HEK293T (cell line): Measurements from ENCODE around the gene MYOZ2.

Source experiments
- ELF4 ChIP-seq: fragments of 450-650 bp; IDR thresholded peaks from 2 replicates; pipeline ENCODE4 v1.6.1; 2017; ENCODE audit warnings: antibody characterized with exemption
- FOXK2 ChIP-seq: fragments of 450-650 bp; IDR thresholded peaks from 2 replicates; pipeline ENCODE4 v1.6.1; 2016; ENCODE audit warnings: mild to moderate bottlenecking
- LEF1 ChIP-seq: fragments of 450-650 bp; IDR thresholded peaks from 2 replicates; pipeline ENCODE4 v1.6.1; 2017; ENCODE audit warnings: mild to moderate bottlenecking, borderline replicate concordance
- SP1 ChIP-seq: fragments of 450-650 bp; IDR thresholded peaks from 2 replicates; pipeline ENCODE4 v1.6.1; 2017
- TARDBP ChIP-seq: fragments of 450-650 bp; IDR thresholded peaks from 2 replicates; pipeline ENCODE4 v1.6.1; 2016

DNA sequence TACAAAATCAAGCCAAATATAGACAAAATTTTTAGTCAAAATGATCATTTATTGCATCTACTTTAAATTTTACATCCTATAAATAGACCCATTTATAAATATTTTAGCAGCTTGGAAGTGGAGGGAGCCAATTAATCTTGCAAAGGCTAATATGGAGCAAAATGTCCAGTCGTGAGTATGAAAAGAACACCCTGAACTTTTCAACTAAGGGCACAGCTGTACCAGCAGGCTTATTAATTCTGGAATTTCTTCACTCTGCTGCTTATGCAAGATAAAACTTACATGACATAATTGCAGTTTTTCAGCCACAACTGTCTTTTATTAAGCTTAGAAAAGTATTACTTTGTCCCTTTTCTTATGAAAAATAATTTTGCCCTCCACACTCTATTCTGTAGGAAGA, 54.0 kb downstream of the MYOZ2 start:
- no peak for TF ChIP-seq FOXK2
- no peak for TF ChIP-seq ELF4
- no peak for TF ChIP-seq SP1
- no peak for TF ChIP-seq TARDBP
- TF ChIP-seq LEF1, result no peak
